HEK293 (cell line): ENCODE results near the gene HEYL.

Source experiments
- SP2 ChIP-seq: fragments of 450-650 bp; formaldehyde crosslinking; IDR thresholded peaks from 2 replicates; pipeline ENCODE4 v1.5.1; 2016; ENCODE audit warnings: missing biosample characterization, missing genetic modification characterization
- ZNF121 ChIP-seq: fragments of 450-650 bp; formaldehyde crosslinking; IDR thresholded peaks from 2 replicates; pipeline ENCODE4 v1.5.1; 2016; ENCODE audit warnings: missing biosample characterization, missing genetic modification characterization
- ZNF157 ChIP-seq: fragments of 450-650 bp; formaldehyde crosslinking; IDR thresholded peaks from 2 replicates; pipeline ENCODE4 v1.5.1; 2016; ENCODE audit warnings: missing biosample characterization, missing genetic modification characterization
- ZNF549 ChIP-seq: fragments of 450-650 bp; IDR thresholded peaks from 2 replicates; pipeline ENCODE4 v1.5.1; 2018; ENCODE audit warnings: missing biosample characterization, missing genetic modification characterization, mild to moderate bottlenecking, inconsistent platforms, moderate library complexity
- ZNF677 ChIP-seq: fragments of 450-650 bp; IDR thresholded peaks from 2 replicates; pipeline ENCODE4 v1.5.0; 2018; ENCODE audit warnings: missing biosample characterization, mild to moderate bottlenecking, missing genetic modification characterization, moderate library complexity
- TF ChIP-seq, protein P1 (sequence below): IDR thresholded peaks from 2 replicates; pipeline ENCODE4 v1.6.1; 2011; ENCODE audit warnings: mild to moderate bottlenecking, low read depth, low read length, borderline replicate concordance
- TF ChIP-seq, protein P2 (sequence below): fragments of 450-650 bp; formaldehyde crosslinking; IDR thresholded peaks from 2 replicates; pipeline ENCODE4 v1.5.1; 2017; ENCODE audit warnings: missing biosample characterization, missing genetic modification characterization
- TF ChIP-seq, protein P3 (sequence below): fragments of 450-650 bp; formaldehyde crosslinking; IDR thresholded peaks from 2 replicates; pipeline ENCODE4 v1.5.1; 2016; ENCODE audit warnings: missing biosample characterization, missing genetic modification characterization
- TF ChIP-seq, protein P4 (sequence below): fragments of 450-650 bp; formaldehyde crosslinking; IDR thresholded peaks from 2 replicates; pipeline ENCODE4 v1.5.1; 2016; ENCODE audit warnings: missing biosample characterization, missing genetic modification characterization
- TF ChIP-seq, protein P5 (sequence below): sonication (generic); formaldehyde crosslinking; IDR thresholded peaks from 2 replicates; pipeline ENCODE4 v1.8.1; 2022; ENCODE audit warnings: mild to moderate bottlenecking, moderate library complexity, missing genetic modification reagents

DNA sequence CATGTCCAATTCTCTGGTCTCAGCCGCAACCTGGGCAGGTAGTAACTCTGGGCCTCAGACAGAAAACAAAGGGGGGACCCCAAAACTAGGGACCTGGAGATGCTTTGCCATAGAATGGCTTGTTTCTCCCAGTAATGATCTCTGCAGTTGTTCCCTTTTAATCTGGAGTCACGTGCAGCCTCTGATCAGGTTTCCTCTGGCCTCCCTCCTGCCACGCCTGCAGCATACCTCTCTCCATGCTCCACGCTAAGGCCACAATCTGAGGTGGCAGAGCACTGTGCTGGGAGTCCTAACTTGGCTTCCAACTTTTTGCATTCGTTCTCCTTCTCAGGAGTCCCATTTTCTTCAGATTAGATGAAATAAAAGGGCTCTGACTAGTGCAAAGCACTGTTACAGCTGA lies 64.8 kb downstream of the HEYL start:
- TF ChIP-seq, protein P1, sequence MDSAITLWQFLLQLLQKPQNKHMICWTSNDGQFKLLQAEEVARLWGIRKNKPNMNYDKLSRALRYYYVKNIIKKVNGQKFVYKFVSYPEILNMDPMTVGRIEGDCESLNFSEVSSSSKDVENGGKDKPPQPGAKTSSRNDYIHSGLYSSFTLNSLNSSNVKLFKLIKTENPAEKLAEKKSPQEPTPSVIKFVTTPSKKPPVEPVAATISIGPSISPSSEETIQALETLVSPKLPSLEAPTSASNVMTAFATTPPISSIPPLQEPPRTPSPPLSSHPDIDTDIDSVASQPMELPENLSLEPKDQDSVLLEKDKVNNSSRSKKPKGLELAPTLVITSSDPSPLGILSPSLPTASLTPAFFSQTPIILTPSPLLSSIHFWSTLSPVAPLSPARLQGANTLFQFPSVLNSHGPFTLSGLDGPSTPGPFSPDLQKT = no peak
- TF ChIP-seq, protein P2, sequence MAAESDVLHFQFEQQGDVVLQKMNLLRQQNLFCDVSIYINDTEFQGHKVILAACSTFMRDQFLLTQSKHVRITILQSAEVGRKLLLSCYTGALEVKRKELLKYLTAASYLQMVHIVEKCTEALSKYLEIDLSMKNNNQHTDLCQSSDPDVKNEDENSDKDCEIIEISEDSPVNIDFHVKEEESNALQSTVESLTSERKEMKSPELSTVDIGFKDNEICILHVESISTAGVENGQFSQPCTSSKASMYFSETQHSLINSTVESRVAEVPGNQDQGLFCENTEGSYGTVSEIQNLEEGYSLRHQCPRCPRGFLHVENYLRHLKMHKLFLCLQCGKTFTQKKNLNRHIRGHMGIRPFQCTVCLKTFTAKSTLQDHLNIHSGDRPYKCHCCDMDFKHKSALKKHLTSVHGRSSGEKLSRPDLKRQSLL = no peak
- TF ChIP-seq, protein P3, sequence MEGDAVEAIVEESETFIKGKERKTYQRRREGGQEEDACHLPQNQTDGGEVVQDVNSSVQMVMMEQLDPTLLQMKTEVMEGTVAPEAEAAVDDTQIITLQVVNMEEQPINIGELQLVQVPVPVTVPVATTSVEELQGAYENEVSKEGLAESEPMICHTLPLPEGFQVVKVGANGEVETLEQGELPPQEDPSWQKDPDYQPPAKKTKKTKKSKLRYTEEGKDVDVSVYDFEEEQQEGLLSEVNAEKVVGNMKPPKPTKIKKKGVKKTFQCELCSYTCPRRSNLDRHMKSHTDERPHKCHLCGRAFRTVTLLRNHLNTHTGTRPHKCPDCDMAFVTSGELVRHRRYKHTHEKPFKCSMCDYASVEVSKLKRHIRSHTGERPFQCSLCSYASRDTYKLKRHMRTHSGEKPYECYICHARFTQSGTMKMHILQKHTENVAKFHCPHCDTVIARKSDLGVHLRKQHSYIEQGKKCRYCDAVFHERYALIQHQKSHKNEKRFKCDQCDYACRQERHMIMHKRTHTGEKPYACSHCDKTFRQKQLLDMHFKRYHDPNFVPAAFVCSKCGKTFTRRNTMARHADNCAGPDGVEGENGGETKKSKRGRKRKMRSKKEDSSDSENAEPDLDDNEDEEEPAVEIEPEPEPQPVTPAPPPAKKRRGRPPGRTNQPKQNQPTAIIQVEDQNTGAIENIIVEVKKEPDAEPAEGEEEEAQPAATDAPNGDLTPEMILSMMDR (tag by site-specific recombination) = no peak
- TF ChIP-seq ZNF121 (tag by site-specific recombination) (no peak), ZNF677 (tag by site-specific recombination) (no peak), ZNF157 (tag by site-specific recombination) (no peak), SP2 (tag by site-specific recombination) (no peak), ZNF549 (tag by site-specific recombination) (no peak)
- TF ChIP-seq, protein P4, sequence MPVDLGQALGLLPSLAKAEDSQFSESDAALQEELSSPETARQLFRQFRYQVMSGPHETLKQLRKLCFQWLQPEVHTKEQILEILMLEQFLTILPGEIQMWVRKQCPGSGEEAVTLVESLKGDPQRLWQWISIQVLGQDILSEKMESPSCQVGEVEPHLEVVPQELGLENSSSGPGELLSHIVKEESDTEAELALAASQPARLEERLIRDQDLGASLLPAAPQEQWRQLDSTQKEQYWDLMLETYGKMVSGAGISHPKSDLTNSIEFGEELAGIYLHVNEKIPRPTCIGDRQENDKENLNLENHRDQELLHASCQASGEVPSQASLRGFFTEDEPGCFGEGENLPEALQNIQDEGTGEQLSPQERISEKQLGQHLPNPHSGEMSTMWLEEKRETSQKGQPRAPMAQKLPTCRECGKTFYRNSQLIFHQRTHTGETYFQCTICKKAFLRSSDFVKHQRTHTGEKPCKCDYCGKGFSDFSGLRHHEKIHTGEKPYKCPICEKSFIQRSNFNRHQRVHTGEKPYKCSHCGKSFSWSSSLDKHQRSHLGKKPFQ (tag by site-specific recombination) = no peak
- TF ChIP-seq, protein P5, sequence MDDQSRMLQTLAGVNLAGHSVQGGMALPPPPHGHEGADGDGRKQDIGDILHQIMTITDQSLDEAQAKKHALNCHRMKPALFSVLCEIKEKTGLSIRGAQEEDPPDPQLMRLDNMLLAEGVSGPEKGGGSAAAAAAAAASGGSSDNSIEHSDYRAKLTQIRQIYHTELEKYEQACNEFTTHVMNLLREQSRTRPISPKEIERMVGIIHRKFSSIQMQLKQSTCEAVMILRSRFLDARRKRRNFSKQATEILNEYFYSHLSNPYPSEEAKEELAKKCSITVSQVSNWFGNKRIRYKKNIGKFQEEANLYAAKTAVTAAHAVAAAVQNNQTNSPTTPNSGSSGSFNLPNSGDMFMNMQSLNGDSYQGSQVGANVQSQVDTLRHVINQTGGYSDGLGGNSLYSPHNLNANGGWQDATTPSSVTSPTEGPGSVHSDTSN (CRISPR knock-in tag) = no peak
